Transverse colon (tissue), 4 donors: ENCODE results near the gene ZNF664.

Experiments used
- CTCF ChIP-seq, 5 experiments: fragments of 200-600 bp in 3 of 5; fragments of 450-650 bp in 2 of 5; sonication (generic) in 3 of 5; IDR thresholded peaks; 1 replicate in 2 of 5; 2 replicates in 3 of 5; pipeline ENCODE4 v1.5.1; 2016 to 2017; ENCODE audit warnings: antibody characterized with exemption in 5 of 5, inconsistent platforms in 3 of 5, mild to moderate bottlenecking in 2 of 5, moderate library complexity in 1 of 5
- EP300 ChIP-seq: sonication (generic); formaldehyde crosslinking; IDR thresholded peaks from one replicate; pipeline ENCODE4 v1.6.1; 2017; ENCODE audit warnings: antibody characterized with exemption, low read depth
- POLR2A ChIP-seq: fragments of 450-650 bp; IDR thresholded peaks from one replicate; pipeline ENCODE4 v1.6.1; 2016; ENCODE audit warnings: antibody characterized with exemption, mild to moderate bottlenecking, moderate library complexity
- POLR2AphosphoS5 ChIP-seq, 3 donors: sonication (generic); formaldehyde crosslinking; IDR thresholded peaks; one replicate each; pipeline ENCODE4 v1.6.1; 2016; ENCODE audit warnings: antibody characterized with exemption in 3 of 3

- no peak for TF ChIP-seq POLR2AphosphoS5 (IDR thresholded peaks at IDR 0.05)
- no peak for TF ChIP-seq CTCF (IDR thresholded peaks at IDR 0.05)
- TF ChIP-seq EP300, result no peak
- TF ChIP-seq POLR2A, result no peak
Observed at GRCh38 chr12:124010687-124011086, 37.7 kb downstream of the ZNF664 start.
